NOMO-1 (cell line): ENCODE measurements around the gene GPR176.
"Not testable (repeated sequence)": the region's sequence is repeated elsewhere in the genome, so short reads cannot be mapped to it uniquely, and the experiment has no call there.

Experiments used
- DNase-seq, 2 experiments: peaks; one replicate each; lab custom pipeline; 2025; ENCODE audit not compliant: unreplicated experiment in 2 of 2; lab: John Stamatoyannopoulos, UW

The GPR176 gene

DNA sequence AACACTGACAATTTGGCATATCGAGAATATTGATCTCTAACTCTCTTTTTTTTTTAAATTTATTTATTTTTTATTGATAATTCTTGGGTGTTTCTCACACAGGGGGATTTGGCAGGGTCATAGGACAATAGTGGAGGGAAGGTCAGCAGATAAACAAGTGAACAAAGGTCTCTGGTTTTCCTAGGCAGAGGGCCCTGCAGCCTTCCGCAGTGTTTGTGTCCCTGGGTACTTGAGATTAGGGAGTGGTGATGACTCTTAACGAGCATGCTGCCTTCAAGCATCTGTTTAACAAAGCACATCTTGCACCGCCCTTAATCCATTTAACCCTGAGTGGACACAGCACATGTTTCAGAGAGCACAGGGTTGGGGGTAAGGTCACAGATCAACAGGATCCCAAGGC is 27.0 kb downstream of the GPR176 start:
- DNase-seq = not testable (repeated sequence)

DNA sequence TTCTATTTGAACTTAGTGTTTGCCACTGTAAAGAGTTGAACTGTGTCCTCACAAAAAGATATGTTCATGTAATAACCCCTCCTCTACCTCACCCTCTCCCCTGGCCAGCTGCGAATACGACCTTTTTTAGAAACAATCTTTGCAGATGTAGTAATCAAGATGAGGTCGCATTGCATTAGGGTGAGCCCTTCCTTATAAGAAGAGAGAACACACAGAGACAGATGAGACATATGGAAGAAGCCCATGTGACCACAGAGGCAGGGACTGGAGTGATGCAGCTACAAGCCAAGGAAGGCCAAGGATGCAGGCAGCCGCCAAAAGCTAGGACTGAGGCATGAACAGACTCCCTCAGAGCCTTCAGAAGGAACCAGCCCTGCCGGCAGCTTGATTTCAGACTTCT is 27.6 kb downstream of the GPR176 start:
- no peak for DNase-seq

GRCh38 chr15:39890621-39891020 is 29.4 kb downstream of the GPR176 start:
- no peak for DNase-seq

GRCh38 chr15:39889601-39890000 is 30.5 kb downstream of the GPR176 start:
- DNase-seq = no peak

DNA sequence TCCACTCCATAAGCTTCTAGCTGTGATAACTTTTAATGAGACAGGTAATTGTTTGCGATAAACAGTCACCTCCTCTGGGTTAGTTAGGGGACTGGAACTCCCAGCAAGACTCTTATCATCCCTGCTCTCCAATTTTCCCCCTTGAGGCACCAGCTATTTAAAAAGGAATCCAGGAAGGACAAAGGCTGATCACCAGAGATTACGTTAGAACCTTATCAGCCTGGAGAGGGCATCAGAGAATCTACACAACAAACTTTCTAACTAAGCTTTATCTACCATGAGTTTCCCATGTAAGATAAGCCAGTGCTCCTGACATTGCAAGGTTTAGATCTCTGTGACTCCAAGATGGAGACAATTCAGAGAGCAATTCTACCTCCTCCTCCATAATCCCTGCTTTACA is 31.3 kb downstream of the GPR176 start:
- DNase-seq = no peak

- no peak for DNase-seq
Measured at GRCh38 chr15:39888243-39888642, 31.8 kb downstream of the GPR176 start.

- DNase-seq = peak in 1 of 2 experiments; percentile 4
Measured at GRCh38 chr15:39887832-39888231, 32.2 kb downstream of the GPR176 start.

DNA sequence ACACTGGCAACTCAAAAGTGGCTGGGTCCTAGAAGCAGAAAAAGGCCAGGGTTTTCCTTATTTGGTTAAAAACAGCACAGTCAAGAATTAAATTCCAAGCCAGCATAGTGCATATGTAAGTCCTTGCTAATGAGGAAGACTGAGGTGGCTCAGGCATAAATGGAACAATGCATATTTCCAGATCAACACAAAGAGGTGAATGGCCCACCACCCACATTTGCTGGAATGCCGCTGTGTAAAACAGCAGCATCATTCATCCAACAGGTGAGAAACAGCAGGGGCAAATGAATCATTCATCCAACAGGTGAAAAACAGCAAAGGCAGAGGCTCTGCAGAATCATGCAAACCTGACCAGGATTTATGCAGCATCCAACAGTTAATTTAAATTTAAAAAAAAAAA is 32.9 kb downstream of the GPR176 start:
- no peak for DNase-seq

GRCh38 chr15:39886418-39886817 is 33.6 kb downstream of the GPR176 start:
- DNase-seq = no peak

- DNase-seq = no peak
Measured at GRCh38 chr15:39885099-39885777, 34.8 kb downstream of the GPR176 start.

GRCh38 chr15:39884351-39884750 is 35.7 kb downstream of the GPR176 start:
- no peak for DNase-seq

- DNase-seq = no peak
Measured at GRCh38 chr15:39882602-39883001, 37.5 kb downstream of the GPR176 start.

DNA sequence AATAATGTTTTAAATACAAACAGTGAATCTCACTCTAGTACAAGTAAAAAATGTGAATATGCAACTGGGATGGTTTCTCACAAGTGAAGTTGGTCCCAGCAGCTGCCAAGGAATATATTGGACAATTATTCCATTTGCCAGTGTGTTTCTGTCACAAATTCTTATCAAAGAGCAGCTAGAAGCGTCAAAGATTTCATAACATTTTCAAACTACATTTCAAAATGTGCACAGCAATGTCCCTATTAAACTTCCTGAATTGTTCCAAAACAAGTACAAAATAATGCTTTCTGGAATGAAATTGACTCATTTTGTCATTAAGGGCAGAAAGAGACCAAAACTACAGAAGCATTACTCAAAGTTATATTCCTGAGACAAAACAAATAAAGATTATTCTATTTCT is 38.3 kb downstream of the GPR176 start:
- no peak for DNase-seq

- DNase-seq = no peak
Measured at GRCh38 chr15:39880718-39881387, 39.2 kb downstream of the GPR176 start.

GRCh38 chr15:39878406-39878785 is 41.7 kb downstream of the GPR176 start:
- no peak for DNase-seq

DNA sequence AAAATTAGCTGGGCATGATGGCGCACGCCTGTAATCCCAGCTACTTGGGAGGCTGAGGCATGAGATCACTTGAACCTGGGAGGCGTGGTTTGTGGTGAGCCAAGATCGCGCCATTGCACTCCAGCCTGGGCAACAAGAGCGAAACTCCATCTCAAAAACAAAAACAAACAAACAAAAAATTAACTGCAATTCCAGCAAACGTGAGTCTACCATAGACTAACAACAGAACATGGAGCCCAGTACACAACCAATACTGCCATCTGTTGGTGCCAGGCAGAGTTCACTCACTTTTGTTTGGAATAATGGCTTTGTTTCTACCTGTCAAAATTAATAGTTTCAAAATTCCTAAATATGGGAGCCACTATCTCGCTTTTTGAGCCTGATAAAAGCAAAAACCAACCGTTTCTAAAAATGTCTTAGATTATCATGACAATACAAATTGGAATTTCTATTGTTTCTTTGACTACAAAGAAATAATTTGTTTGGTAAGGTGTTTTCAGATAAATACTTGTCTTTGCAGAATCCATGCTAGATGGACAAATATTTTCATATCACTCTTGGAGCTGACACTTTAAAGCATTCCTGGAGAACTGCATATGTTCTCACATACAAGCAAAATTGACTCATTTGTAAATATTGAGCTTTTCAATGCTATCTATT is 45.0 kb downstream of the GPR176 start:
- peak; percentile 14 to 18 for DNase-seq

DNA sequence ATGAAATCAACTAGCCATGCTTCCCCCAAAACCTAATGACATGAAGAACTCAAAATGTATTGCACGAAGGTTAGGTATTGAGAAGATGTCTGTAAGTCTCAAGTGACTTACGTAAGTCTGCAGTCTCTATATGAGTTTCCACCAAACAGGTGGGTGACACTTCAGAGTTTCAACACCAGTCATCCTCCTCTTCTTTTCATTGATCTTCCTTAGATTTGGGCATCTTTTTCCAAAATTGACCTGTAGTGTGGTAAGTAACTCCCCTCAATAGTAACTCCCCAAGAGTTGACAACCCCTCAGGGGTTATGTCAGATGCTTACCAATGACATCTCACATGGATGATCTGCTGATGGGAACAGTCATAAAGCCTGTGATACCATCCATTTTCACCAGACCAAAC is 46.1 kb downstream of the GPR176 start:
- DNase-seq = no peak

DNA sequence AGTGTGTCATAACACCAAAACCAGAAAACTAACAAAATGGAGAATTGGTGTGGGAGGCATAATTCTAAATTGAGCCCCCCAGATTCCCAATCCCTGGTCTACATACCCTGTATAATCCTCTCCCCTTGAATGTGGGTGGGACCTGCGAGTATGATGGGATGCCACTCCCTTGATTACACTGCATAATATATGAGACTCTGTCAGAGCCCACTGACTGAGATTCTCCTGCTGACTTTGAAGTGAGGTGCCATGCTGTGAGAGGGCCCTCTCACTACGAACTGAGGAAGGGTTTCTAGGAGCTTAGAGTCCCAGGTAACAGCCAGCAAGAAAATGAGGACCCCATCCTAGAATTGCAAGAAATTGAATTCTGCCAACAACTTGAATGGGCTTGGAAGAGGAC is 49.5 kb downstream of the GPR176 start:
- DNase-seq = no peak

DNA sequence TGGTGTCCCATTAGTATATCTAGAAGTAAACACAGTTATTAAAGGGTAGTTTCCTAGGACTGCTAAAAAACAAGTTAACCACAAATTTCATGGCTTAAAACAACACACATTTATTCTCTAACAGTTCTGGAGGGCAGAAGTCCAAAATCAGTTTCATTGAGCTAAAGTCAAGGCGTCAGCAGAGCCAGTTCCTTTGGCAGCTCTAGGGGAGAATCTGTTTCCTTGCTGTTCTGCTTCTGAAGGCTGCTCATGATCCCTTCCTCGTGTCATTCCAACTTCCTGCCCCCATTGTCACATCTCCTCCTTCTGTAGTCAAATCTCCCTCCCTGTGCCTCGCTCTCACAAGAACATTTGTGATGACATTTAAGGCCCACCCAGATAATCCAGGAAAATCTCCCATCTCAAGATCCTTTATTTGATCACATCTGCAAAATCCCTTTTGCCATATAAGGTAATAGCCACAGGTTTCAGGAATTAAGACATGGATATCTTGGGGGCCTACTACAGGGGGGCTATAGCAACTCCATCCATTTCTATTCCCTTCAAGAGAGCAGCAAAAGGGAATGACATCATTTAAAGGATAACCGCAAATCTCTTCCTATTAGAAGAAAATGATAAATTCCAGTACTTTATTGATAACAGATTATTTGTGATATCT is 50.1 kb downstream of the GPR176 start:
- no peak for DNase-seq

DNA sequence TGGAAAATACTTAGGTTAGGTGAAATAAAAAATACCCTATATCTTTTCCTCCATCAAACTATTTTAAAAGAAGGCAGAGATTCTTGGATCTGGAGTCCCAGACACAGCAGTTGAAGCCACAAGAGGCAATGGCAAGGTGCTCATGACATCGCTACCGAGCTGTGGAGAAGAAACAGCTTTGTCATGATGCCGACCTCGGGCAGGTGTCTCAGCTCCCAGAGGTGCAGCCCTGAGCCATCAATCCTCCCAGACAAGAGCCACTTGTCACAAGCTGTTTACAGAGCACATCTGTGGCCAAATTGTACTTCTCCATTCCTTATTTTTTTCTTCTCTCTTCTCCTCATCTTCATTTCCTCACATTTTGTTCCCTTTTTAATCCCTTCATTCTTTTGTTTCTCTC is 50.8 kb downstream of the GPR176 start:
- DNase-seq = no peak

DNA sequence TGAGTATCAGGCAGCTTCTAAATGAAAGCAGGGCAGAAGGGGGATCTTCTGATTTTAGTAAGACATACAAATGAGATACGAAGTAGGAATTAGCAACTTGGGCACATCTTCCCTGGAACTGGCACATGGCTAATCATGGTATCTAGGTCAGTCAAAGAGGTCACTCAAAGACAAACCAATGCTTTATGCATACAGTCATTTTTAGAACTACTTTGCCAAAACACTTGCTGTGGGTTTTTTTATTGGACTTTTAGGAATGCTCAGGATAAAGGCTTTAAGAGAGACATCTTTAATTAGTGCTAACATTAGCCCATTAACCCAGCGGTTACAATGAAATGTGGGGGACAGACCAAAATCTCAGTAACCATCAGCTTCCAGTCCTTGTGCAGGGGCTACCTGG is 51.7 kb downstream of the GPR176 start:
- DNase-seq = no peak

GRCh38 chr15:39864116-39864515 is 56.0 kb downstream of the GPR176 start:
- DNase-seq = no peak
